Measurements from ENCODE around the gene PAM16.

DNA sequence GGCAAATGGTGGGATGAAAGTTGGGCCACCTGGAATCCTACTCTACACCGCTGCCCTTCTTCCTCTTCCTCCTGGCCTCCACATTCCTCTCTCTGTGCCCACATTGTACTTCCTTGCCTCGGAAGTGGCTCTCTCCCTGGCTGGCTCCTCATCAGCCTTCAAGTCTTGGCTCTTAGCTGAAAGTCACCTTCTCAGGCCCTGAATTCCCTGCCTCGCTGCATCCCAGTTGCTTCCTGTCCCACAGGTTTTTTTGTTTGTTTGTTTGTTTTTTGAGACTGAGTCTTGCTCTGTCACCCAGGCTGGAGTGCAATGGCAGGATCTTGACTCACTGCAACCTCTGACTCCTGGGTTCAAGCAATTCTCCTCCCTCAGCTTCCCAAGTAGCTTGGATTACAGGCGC is 2.6 kb upstream of the PAM16 start:
- TF ChIP-seq POLR2A (IDR thresholded peaks at IDR 0.05) = no peak
- TF ChIP-seq, protein P1, sequence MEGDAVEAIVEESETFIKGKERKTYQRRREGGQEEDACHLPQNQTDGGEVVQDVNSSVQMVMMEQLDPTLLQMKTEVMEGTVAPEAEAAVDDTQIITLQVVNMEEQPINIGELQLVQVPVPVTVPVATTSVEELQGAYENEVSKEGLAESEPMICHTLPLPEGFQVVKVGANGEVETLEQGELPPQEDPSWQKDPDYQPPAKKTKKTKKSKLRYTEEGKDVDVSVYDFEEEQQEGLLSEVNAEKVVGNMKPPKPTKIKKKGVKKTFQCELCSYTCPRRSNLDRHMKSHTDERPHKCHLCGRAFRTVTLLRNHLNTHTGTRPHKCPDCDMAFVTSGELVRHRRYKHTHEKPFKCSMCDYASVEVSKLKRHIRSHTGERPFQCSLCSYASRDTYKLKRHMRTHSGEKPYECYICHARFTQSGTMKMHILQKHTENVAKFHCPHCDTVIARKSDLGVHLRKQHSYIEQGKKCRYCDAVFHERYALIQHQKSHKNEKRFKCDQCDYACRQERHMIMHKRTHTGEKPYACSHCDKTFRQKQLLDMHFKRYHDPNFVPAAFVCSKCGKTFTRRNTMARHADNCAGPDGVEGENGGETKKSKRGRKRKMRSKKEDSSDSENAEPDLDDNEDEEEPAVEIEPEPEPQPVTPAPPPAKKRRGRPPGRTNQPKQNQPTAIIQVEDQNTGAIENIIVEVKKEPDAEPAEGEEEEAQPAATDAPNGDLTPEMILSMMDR (IDR thresholded peaks at IDR 0.05 in 8 of 11, conservative IDR thresholded peaks at IDR 0.05 in 3 of 11) = no peak
- no peak for TF ChIP-seq POLR2AphosphoS5 (IDR thresholded peaks at IDR 0.05)
